Type B pancreatic cell (in vitro differentiated cells): ENCODE data around the gene MLST8. TPM values are rescaled to one million over a fixed set of nuclear protein-coding genes. Genes with fewer than 3 reads are reported as not detected.
A peak's percentile ranks its signal among the peaks of the same experiment; 100 is the strongest.

Source experiments
- DNase-seq: peaks from one replicate; pipeline ENCODE4 v3.0.0; 2021; ENCODE audit warnings: mixed read lengths; ENCODE audit not compliant: unreplicated experiment; ENCODE audit errors: extremely low spot score
- H3K27ac Mint-ChIP-seq: 2 replicates; pipeline ENCODE4 v1.8.0; 2021; ENCODE audit warnings: mild to moderate bottlenecking, mixed read lengths
- H3K27me3 Mint-ChIP-seq: 2 replicates; pipeline ENCODE4 v1.8.0; 2021; ENCODE audit warnings: mixed read lengths
- H3K36me3 Mint-ChIP-seq: 2 replicates; pipeline ENCODE4 v1.8.0; 2021; ENCODE audit warnings: mixed read lengths
- H3K4me1 Mint-ChIP-seq: one replicate; pipeline ENCODE4 v1.8.0; 2021; ENCODE audit warnings: mixed read lengths; ENCODE audit not compliant: unreplicated experiment
- H3K4me3 Mint-ChIP-seq: 2 replicates; pipeline ENCODE4 v1.8.0; 2021; ENCODE audit warnings: mild to moderate bottlenecking, mixed read lengths
- H3K9me3 Mint-ChIP-seq: 2 replicates; pipeline ENCODE4 v1.8.0; 2021; ENCODE audit warnings: mixed read lengths
- total RNA-seq: library from RNA; stranded (reverse); gene quantifications from 2 replicates; pipeline ENCODE4 v1.2.1, GENCODE V29; 2021; ENCODE audit warnings: low replicate concordance
- TF ChIP-seq, protein P1 (sequence below): fragments of 200-600 bp; sonication (generic); conservative IDR thresholded peaks from 2 replicates; pipeline ENCODE4 v1.5.0; 2021; ENCODE audit warnings: antibody characterized with exemption, mild to moderate bottlenecking

The MLST8 gene
- total RNA-seq, 1 donor from 2014 or later = 56.8 TPM

GRCh38 chr16:2191446-2191706, 13.9 kb upstream of the MLST8 start:
- Mint-ChIP-seq H3K27ac (no peak overlapping the region), H3K4me3 (no peak overlapping the region), H3K4me1 (no peaks in the 10 kb centered on the region), H3K27me3 (peaks cover 5% of the 10 kb centered on the region), H3K36me3 (no peaks in the 10 kb centered on the region), H3K9me3 (no peaks in the 10 kb centered on the region)
- TF ChIP-seq, protein P1, sequence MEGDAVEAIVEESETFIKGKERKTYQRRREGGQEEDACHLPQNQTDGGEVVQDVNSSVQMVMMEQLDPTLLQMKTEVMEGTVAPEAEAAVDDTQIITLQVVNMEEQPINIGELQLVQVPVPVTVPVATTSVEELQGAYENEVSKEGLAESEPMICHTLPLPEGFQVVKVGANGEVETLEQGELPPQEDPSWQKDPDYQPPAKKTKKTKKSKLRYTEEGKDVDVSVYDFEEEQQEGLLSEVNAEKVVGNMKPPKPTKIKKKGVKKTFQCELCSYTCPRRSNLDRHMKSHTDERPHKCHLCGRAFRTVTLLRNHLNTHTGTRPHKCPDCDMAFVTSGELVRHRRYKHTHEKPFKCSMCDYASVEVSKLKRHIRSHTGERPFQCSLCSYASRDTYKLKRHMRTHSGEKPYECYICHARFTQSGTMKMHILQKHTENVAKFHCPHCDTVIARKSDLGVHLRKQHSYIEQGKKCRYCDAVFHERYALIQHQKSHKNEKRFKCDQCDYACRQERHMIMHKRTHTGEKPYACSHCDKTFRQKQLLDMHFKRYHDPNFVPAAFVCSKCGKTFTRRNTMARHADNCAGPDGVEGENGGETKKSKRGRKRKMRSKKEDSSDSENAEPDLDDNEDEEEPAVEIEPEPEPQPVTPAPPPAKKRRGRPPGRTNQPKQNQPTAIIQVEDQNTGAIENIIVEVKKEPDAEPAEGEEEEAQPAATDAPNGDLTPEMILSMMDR = no peak
- no peak for DNase-seq

DNA sequence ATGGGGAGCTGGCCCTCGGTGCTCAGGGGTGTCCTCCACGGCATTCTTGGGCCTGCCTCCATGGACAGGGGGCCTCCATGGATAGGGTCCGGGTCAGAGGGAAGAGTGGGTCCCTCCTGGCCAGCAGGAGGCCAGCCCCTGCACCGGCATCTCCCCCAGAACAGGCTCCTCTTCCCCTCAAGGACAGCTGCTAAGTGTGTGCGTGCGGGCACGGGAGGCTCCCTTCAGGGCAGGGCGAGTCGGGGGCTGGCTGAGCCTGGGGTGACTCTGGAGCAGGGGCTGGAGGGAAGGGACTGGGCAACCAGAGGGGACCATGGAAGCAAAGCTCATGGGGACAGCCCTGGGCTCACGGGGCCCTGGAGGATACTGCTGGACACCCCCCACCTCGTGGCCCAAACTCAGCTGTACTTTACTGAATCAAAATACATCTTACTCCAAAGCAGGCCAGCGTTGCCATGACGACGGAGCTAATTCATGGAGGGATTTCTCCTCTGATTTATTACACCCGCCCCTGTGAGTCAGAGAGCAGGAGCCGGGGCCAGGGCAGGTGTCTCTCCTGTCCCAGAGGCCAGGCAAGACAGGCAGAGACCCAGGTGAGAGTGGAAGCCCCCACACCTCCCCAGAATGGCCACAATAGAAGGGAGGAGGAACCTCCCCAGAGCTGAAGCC, 11.0 kb upstream of the MLST8 start:
- Mint-ChIP-seq H3K27ac (peak overlapping the region; percentile 43), H3K9me3 (no peaks in the 10 kb centered on the region), H3K4me1 (no peaks in the 10 kb centered on the region), H3K27me3 (peaks cover 18% of the 10 kb centered on the region), H3K4me3 (no peak overlapping the region), H3K36me3 (no peaks in the 10 kb centered on the region)
- TF ChIP-seq, protein P1 = no peak
- no peak for DNase-seq

GRCh38 chr16:2194852-2195321, 10.4 kb upstream of the MLST8 start:
- Mint-ChIP-seq H3K27ac (peak overlapping the region; percentile 43), H3K9me3 (no peaks in the 10 kb centered on the region), H3K36me3 (no peaks in the 10 kb centered on the region), H3K4me1 (no peaks in the 10 kb centered on the region), H3K27me3 (peaks cover 19% of the 10 kb centered on the region), H3K4me3 (peak overlapping the region; percentile 77)
- TF ChIP-seq, protein P1 = peak; percentile 65
- no peak for DNase-seq

GRCh38 chr16:2195322-2196161, 9.7 kb upstream of the MLST8 start:
- no peak overlapping the region for H3K27ac Mint-ChIP-seq
- H3K4me1 Mint-ChIP-seq = no peaks in the 10 kb centered on the region
- H3K36me3 Mint-ChIP-seq = no peaks in the 10 kb centered on the region
- TF ChIP-seq, protein P1 = no peak
- H3K9me3 Mint-ChIP-seq = no peaks in the 10 kb centered on the region
- H3K27me3 Mint-ChIP-seq = peaks cover 26% of the 10 kb centered on the region
- no peak for DNase-seq
- H3K4me3 Mint-ChIP-seq = peak overlapping the region; percentile 77

GRCh38 chr16:2196162-2196980, 8.9 kb upstream of the MLST8 start, which contains the start of gene CASKIN1:
Gene CASKIN1, minus strand, starts transcription at chr16:2196605. Its CDS starts 173 bp downstream, at chr16:2196432.
- no peak for DNase-seq
- Mint-ChIP-seq H3K36me3 (no peaks in the 10 kb centered on the region), H3K27me3 (peaks cover 28% of the 10 kb centered on the region), H3K4me3 (peak within 1 kb of the TSS; percentile 77), H3K4me1 (no peaks in the 10 kb centered on the region), H3K27ac (no peak within 1 kb of the TSS), H3K9me3 (no peaks in the 10 kb centered on the region)
- TF ChIP-seq, protein P1 = no peak
